GM20000 (cell line): ENCODE data around the gene GINS2.

Source experiments
- DNase-seq: peaks from one replicate; pipeline ENCODE4 v3.0.0; 2012; ENCODE audit warnings: low spot score
- CTCF ChIP-seq: IDR thresholded peaks from 2 replicates; pipeline ENCODE4 v1.5.1; 2012; ENCODE audit warnings: mild to moderate bottlenecking, control low read depth; ENCODE audit errors: extremely low read depth, missing control alignments

GINS2 gene

GRCh38 chr16:85660843-85661739 lies 27.7 kb downstream of the GINS2 start:
- peak; percentile 21 for DNase-seq
- no peak for TF ChIP-seq CTCF

GRCh38 chr16:85659805-85660511 lies 28.8 kb downstream of the GINS2 start:
- peak; percentile 93 for TF ChIP-seq CTCF
- peak; percentile 91 for DNase-seq

- no peak for DNase-seq
- no peak for TF ChIP-seq CTCF
These were observed 29.4 kb downstream of the GINS2 start for GRCh38 chr16:85659336-85659735.

GRCh38 chr16:85658504-85659326 lies 30.0 kb downstream of the GINS2 start:
- peak; percentile 18 for DNase-seq
- TF ChIP-seq CTCF, result no peak

- DNase-seq, result peak; percentile 22
- TF ChIP-seq CTCF, result no peak
These were observed 30.8 kb downstream of the GINS2 start for GRCh38 chr16:85657996-85658395.

- no peak for DNase-seq
These were observed 31.5 kb downstream of the GINS2 start for GRCh38 chr16:85657267-85657650.

More at GRCh38 chr16:85657267-85657650, 31.5 kb downstream of the GINS2 start:
- no peak for TF ChIP-seq CTCF
